ENCODE data around the gene ANGPTL4. TPM values are rescaled to one million over a fixed set of nuclear protein-coding genes. Genes with fewer than 3 reads are reported as not detected.
"Not testable (repeated sequence)": the region's sequence is repeated elsewhere in the genome, so short reads cannot be mapped to it uniquely, and the experiment has no call there.

The ANGPTL4 gene
- polyA plus RNA-seq, 3 donors from 2014 or later = not detected

- peaks cover 8 to 13% of the 10 kb centered on the region in 2 donors for H3K4me1 Mint-ChIP-seq
- not testable (repeated sequence) for H3K4me3 Mint-ChIP-seq; H3K9me3 Mint-ChIP-seq; H3K27me3 Mint-ChIP-seq (ENCODE audit: low read depth in 3 of 3); DNase-seq; H3K36me3 Mint-ChIP-seq
- H3K27ac Mint-ChIP-seq = peak overlapping the region in 1 of 6 donors; percentile 40
These were observed 46.8 kb downstream of the ANGPTL4 start for GRCh38 chr19:8410718-8411117.

GRCh38 chr19:8412783-8413628, 49.1 kb downstream of the ANGPTL4 start, which contains the start of gene MARCHF2:
TSS of gene MARCHF2 (plus strand) at chr19:8413305. CDS start at chr19:8421841, 8,536 bp downstream.
- Mint-ChIP-seq H3K4me3 (peak within 1 kb of the TSS; percentile 66 to 82 (median 78)), H3K36me3 (no peaks in the 10 kb centered on the region), H3K27me3 (ENCODE audit: low read depth in 3 of 3) (peaks cover 0 to 2% (median 1%) of the 10 kb centered on the region in 3 donors), H3K4me1 (peaks cover 8 to 13% of the 10 kb centered on the region in 2 donors), H3K27ac (peak within 1 kb of the TSS in 5 of 6 donors; percentile 6 to 78 (median 37)), H3K9me3 (no peaks in the 10 kb centered on the region)
- DNase-seq = peak; percentile 94 to 96 (median 96)

- H3K4me3 Mint-ChIP-seq = peak overlapping the region; percentile 66 to 82 (median 78)
- peak overlapping the region in 5 of 6 donors; percentile 1 to 37 (median 22) for H3K27ac Mint-ChIP-seq
- H3K9me3 Mint-ChIP-seq = no peaks in the 10 kb centered on the region
- DNase-seq = no peak
- H3K27me3 Mint-ChIP-seq (ENCODE audit: low read depth in 3 of 3) = peaks cover 0 to 2% (median 1%) of the 10 kb centered on the region in 3 donors
- H3K36me3 Mint-ChIP-seq = no peaks in the 10 kb centered on the region
- peaks cover 9 to 13% of the 10 kb centered on the region in 2 donors for H3K4me1 Mint-ChIP-seq
These were observed 49.7 kb downstream of the ANGPTL4 start for GRCh38 chr19:8413629-8413995.

GRCh38 chr19:8416796-8417195, 52.8 kb downstream of the ANGPTL4 start:
- peaks cover 0 to 2% (median 1%) of the 10 kb centered on the region in 3 donors for H3K27me3 Mint-ChIP-seq (ENCODE audit: low read depth in 3 of 3)
- peaks cover 7 to 13% of the 10 kb centered on the region in 2 donors for H3K4me1 Mint-ChIP-seq
- H3K36me3 Mint-ChIP-seq = no peaks in the 10 kb centered on the region

GRCh38 chr19:8421484-8422461, 57.8 kb downstream of the ANGPTL4 start:
- H3K4me3 Mint-ChIP-seq = no peak overlapping the region
- H3K36me3 Mint-ChIP-seq = peaks cover 0 to 11% (median 5%) of the 10 kb centered on the region in 3 donors
- no peaks in the 10 kb centered on the region for H3K27me3 Mint-ChIP-seq (ENCODE audit: low read depth in 3 of 3)
- H3K9me3 Mint-ChIP-seq = no peaks in the 10 kb centered on the region
- H3K4me1 Mint-ChIP-seq = peaks cover 0 to 1% of the 10 kb centered on the region in 2 donors
- no peak overlapping the region for H3K27ac Mint-ChIP-seq
- DNase-seq = no peak

More at GRCh38 chr19:8416796-8417195, 52.8 kb downstream of the ANGPTL4 start:
- H3K4me3 Mint-ChIP-seq = no peak overlapping the region
- H3K27ac Mint-ChIP-seq = no peak overlapping the region
- DNase-seq = no peak
- no peaks in the 10 kb centered on the region for H3K9me3 Mint-ChIP-seq

- Mint-ChIP-seq H3K4me3 (no peak overlapping the region), H3K36me3 (peaks cover 0 to 18% (median 5%) of the 10 kb centered on the region in 3 donors), H3K4me1 (no peaks in the 10 kb centered on the region), H3K27ac (no peak overlapping the region), H3K27me3 (ENCODE audit: low read depth in 3 of 3) (peaks cover 0 to 1% (median 0%) of the 10 kb centered on the region in 3 donors), H3K9me3 (no peaks in the 10 kb centered on the region)
- DNase-seq = no peak
These were observed 59.9 kb downstream of the ANGPTL4 start for GRCh38 chr19:8423817-8424223.

Other genes with a start within 250 kb of the ANGPTL4 start
- gene FBN3, start 214.6 kb upstream of the ANGPTL4 start, polyA plus RNA-seq = not detected
- 10 to 100 TPM; 38.0 to 61.1 (median 48.1) TPM for gene CERS4, start 154.8 kb upstream of the ANGPTL4 start, polyA plus RNA-seq
- 100 to 1,000 TPM in 1 of 3 donors, 10 to 100 TPM in 2; 86.4 to 105 (median 90.3) TPM for gene CD320, start 55.8 kb upstream of the ANGPTL4 start, polyA plus RNA-seq
- 100 to 1,000 TPM in 2 of 3 donors, 10 to 100 TPM in 1; 95.2 to 173 (median 132) TPM for gene NDUFA7, start 42.8 kb upstream of the ANGPTL4 start, polyA plus RNA-seq
- 1,000 to 10,000 TPM in 2 of 3 donors, 100 to 1,000 TPM in 1; 690 to 1,852 (median 1,290) TPM for gene RPS28, start 42.7 kb upstream of the ANGPTL4 start, polyA plus RNA-seq
- gene KANK3, start 20.9 kb upstream of the ANGPTL4 start, polyA plus RNA-seq = 1 to 10 TPM; 4.8 to 8.0 (median 5.3) TPM
- 100 to 1,000 TPM in 1 of 3 donors, 10 to 100 TPM in 2; 38.1 to 106 (median 53.4) TPM for gene RAB11B, start 26.2 kb downstream of the ANGPTL4 start, polyA plus RNA-seq
- gene MARCHF2, start 49.1 kb downstream of the ANGPTL4 start, polyA plus RNA-seq = 10 to 100 TPM; 43.9 to 71.4 (median 59.4) TPM
- 100 to 1,000 TPM; 163 to 287 (median 209) TPM for gene HNRNPM, start 80.8 kb downstream of the ANGPTL4 start, polyA plus RNA-seq
- gene PRAM1, start 138.5 kb downstream of the ANGPTL4 start, polyA plus RNA-seq = 1 to 10 TPM; 1.9 to 3.7 (median 2.5) TPM
- gene ZNF414, start 150.0 kb downstream of the ANGPTL4 start, polyA plus RNA-seq = 10 to 100 TPM in 1 of 3 donors, 1 to 10 TPM in 2; 6.0 to 20.8 (median 8.3) TPM
- 100 to 1,000 TPM; 104 to 340 (median 110) TPM for gene MYO1F, start 213.3 kb downstream of the ANGPTL4 start, polyA plus RNA-seq
- gene ADAMTS10, start 246.6 kb downstream of the ANGPTL4 start, polyA plus RNA-seq = 1 to 10 TPM; 1.4 to 7.4 (median 2.3) TPM